ENCODE measurements around the gene CNPY1. TPM values are rescaled to one million over a fixed set of nuclear protein-coding genes. Genes with fewer than 3 reads are reported as not detected.

The CNPY1 gene
- total and polyA plus RNA-seq, 2 donors (not counting 1 experiment from before 2014, with no cell fraction given) = not detected

- peaks cover 13% of the 10 kb centered on the region for H3K27me3 Mint-ChIP-seq
- H3K9me3 Mint-ChIP-seq (ENCODE audit: insufficient read depth) = no peaks in the 10 kb centered on the region
- ATAC-seq (ENCODE audit: low read depth) (no peak), DNase-seq (no peak)
- H4K20me1 ChIP-seq (ENCODE audit: control insufficient read depth, insufficient read depth, low read length, poor library complexity, severe bottlenecking) = no peaks in the 10 kb centered on the region
- no peak overlapping the region for H3K9ac ChIP-seq (ENCODE audit: low read length)
- no peak overlapping the region for H3K4me3 ChIP-seq (ENCODE audit: control extremely low read depth in 1 of 5, extremely low read depth in 1 of 5, insufficient read depth in 1 of 5, low read depth in 2 of 5, low read length in 4 of 5)
- no peak overlapping the region for H3K4me3 Mint-ChIP-seq
- H3K36me3 ChIP-seq (replicated peaks in 1 of 2; ENCODE audit: control extremely low read depth in 1 of 2, control insufficient read depth in 1 of 2, extremely low read depth in 1 of 2, insufficient read depth in 2 of 2, low read length in 1 of 2) = no peaks in the 10 kb centered on the region
- no peak overlapping the region for H3K27ac ChIP-seq (ENCODE audit: low read length in 2 of 2)
- H3K27me3 ChIP-seq (replicated peaks in 1 of 4; ENCODE audit: control extremely low read depth in 1 of 4, control insufficient read depth in 3 of 4, insufficient read depth in 4 of 4, low read length in 3 of 4) = peaks cover 0 to 2% (median 0%) of the 10 kb centered on the region in 4 experiments
- H3K27ac Mint-ChIP-seq = no peak overlapping the region
- 93% methylated on average over 12 of the region's 13 CpGs for WGBS (ENCODE audit: insufficient coverage)
- TF ChIP-seq CTCF (IDR thresholded peaks at IDR 0.05) (no peak), EZH2 (IDR thresholded peaks at IDR 0.05; ENCODE audit: borderline replicate concordance, insufficient read depth, low read depth, low read length, poor library complexity, severe bottlenecking) (no peak)
- H3K9me3 ChIP-seq (ENCODE audit: control extremely low read depth in 1 of 3, control insufficient read depth in 2 of 3, insufficient read depth in 1 of 3, low read length in 2 of 3) = no peaks in the 10 kb centered on the region
- no peaks in the 10 kb centered on the region for H3K4me1 Mint-ChIP-seq
- H2AFZ ChIP-seq (ENCODE audit: insufficient read depth, low read depth, low read length, poor library complexity, severe bottlenecking) = no peak overlapping the region
- intact Hi-C loops (cut with micrococcal nuclease) = no loop called here
- CTCF ChIA-PET = no interaction called here
- no peaks in the 10 kb centered on the region for H3K4me1 ChIP-seq (ENCODE audit: control insufficient read depth in 2 of 2, insufficient read depth in 2 of 2, low read length in 2 of 2)
- H3K4me2 ChIP-seq (replicated peaks; ENCODE audit: low read depth, low read length, poor library complexity, severe bottlenecking) = no peak overlapping the region
- no peaks in the 10 kb centered on the region for H3K79me2 ChIP-seq (ENCODE audit: control insufficient read depth, insufficient read depth, low read length)
- POLR2A ChIA-PET = no interaction called here
Measured at GRCh38 chr7:155578016-155578415, 31.7 kb upstream of the CNPY1 start.

DNA sequence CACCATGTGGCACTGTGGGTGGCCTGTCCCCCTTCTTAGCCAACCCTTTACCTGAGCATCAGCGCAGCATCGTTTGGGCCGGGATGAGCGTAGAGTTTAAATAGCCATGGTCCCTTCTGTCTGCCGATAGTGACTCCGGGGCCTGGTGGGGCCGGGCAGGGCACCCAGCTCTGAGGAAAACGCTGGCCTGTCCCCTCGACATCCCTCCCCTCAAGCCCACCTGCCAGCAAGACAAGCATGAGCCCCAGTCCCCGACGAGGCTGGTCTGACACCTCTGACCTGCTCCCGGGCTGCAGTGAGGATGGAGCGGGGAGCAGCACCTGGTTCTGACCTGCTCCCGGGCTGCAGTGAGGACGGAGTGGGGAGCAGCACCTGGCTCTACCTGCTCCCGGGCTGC is 31.1 kb upstream of the CNPY1 start:
- Histone ChIP-seq H3K79me2 (ENCODE audit: control insufficient read depth, insufficient read depth, low read length) (no peaks in the 10 kb centered on the region), H4K20me1 (ENCODE audit: control insufficient read depth, insufficient read depth, low read length, poor library complexity, severe bottlenecking) (no peaks in the 10 kb centered on the region), H3K4me3 (ENCODE audit: control extremely low read depth in 1 of 5, extremely low read depth in 1 of 5, insufficient read depth in 1 of 5, low read depth in 2 of 5, low read length in 4 of 5) (no peak overlapping the region), H3K36me3 (replicated peaks in 1 of 2; ENCODE audit: control extremely low read depth in 1 of 2, control insufficient read depth in 1 of 2, extremely low read depth in 1 of 2, insufficient read depth in 2 of 2, low read length in 1 of 2) (no peaks in the 10 kb centered on the region), H3K4me2 (replicated peaks; ENCODE audit: low read depth, low read length, poor library complexity, severe bottlenecking) (no peak overlapping the region), H3K27me3 (replicated peaks in 1 of 4; ENCODE audit: control extremely low read depth in 1 of 4, control insufficient read depth in 3 of 4, insufficient read depth in 4 of 4, low read length in 3 of 4) (peaks cover 0 to 2% (median 0%) of the 10 kb centered on the region in 4 experiments), H3K27ac (ENCODE audit: low read length in 2 of 2) (no peak overlapping the region), H3K9me3 (ENCODE audit: control extremely low read depth in 1 of 3, control insufficient read depth in 2 of 3, insufficient read depth in 1 of 3, low read length in 2 of 3) (no peaks in the 10 kb centered on the region), H3K9ac (ENCODE audit: low read length) (no peak overlapping the region), H3K4me1 (ENCODE audit: control insufficient read depth in 2 of 2, insufficient read depth in 2 of 2, low read length in 2 of 2) (no peaks in the 10 kb centered on the region), H2AFZ (ENCODE audit: insufficient read depth, low read depth, low read length, poor library complexity, severe bottlenecking) (no peak overlapping the region)
- DNase-seq (no peak), ATAC-seq (ENCODE audit: low read depth) (no peak)
- intact Hi-C loops (cut with micrococcal nuclease) = no loop called here
- Mint-ChIP-seq H3K9me3 (ENCODE audit: insufficient read depth) (no peaks in the 10 kb centered on the region), H3K4me1 (no peaks in the 10 kb centered on the region), H3K27me3 (peaks cover 12% of the 10 kb centered on the region), H3K27ac (no peak overlapping the region), H3K4me3 (no peak overlapping the region)
- TF ChIP-seq EZH2 (IDR thresholded peaks at IDR 0.05; ENCODE audit: borderline replicate concordance, insufficient read depth, low read depth, low read length, poor library complexity, severe bottlenecking) (no peak), CTCF (IDR thresholded peaks at IDR 0.05) (no peak)
- 94% methylated on average over 13 of the region's 16 CpGs for WGBS (ENCODE audit: insufficient coverage)
- ChIA-PET CTCF (no interaction called here), POLR2A (no interaction called here)
